HepG2 (cell line): ENCODE measurements around the gene ZNF48. TPM values are rescaled to one million over a fixed set of nuclear protein-coding genes. Genes with fewer than 3 reads are reported as not detected.

Source experiments
- AHR ChIP-seq: IDR thresholded peaks from 2 replicates; pipeline ENCODE4 v1.6.1; 2018; ENCODE audit warnings: missing genetic modification reagents, missing compliant biosample characterization
- ASH2L ChIP-seq: fragments of 300-600, 200-600 bp; sonication (generic); IDR thresholded peaks from 2 replicates; pipeline ENCODE4 v1.7.0; 2017; ENCODE audit warnings: low read depth, mild to moderate bottlenecking, moderate library complexity, mixed read lengths, low read length; ENCODE audit not compliant: insufficient read length
- CBX5 ChIP-seq: sonication (generic); formaldehyde crosslinking; IDR thresholded peaks from 2 replicates; pipeline ENCODE4 v1.4.0; 2020; ENCODE audit warnings: missing genetic modification reagents, borderline replicate concordance
- CHD4 ChIP-seq: fragments of 200-600 bp; sonication (generic); IDR thresholded peaks from 2 replicates; pipeline ENCODE4 v1.7.0; 2017; ENCODE audit warnings: mild to moderate bottlenecking, low read length, borderline replicate concordance
- ELF4 ChIP-seq: sonication (generic); formaldehyde crosslinking; IDR thresholded peaks from 2 replicates; pipeline ENCODE4 v1.5.0; 2020; ENCODE audit warnings: missing genetic modification reagents, mild to moderate bottlenecking, moderate library complexity, borderline replicate concordance
- HNRNPL ChIP-seq: fragments of 200-400 bp; formaldehyde crosslinking; IDR thresholded peaks from 2 replicates; pipeline ENCODE4 v1.6.1; 2017; ENCODE audit warnings: mild to moderate bottlenecking, low read depth, low read length
- IRF9 ChIP-seq: sonication (generic); formaldehyde crosslinking; IDR thresholded peaks from 2 replicates; pipeline ENCODE4 v1.8.0; 2022; ENCODE audit warnings: missing genetic modification reagents, mild to moderate bottlenecking, borderline replicate concordance
- KLF12 ChIP-seq: sonication (generic); formaldehyde crosslinking; IDR thresholded peaks from 2 replicates; pipeline ENCODE4 v1.4.0; 2020; ENCODE audit warnings: missing genetic modification reagents, borderline replicate concordance
- KLF13 ChIP-seq: sonication (generic); formaldehyde crosslinking; IDR thresholded peaks from 2 replicates; pipeline ENCODE4 v1.4.0; 2020; ENCODE audit warnings: mild to moderate bottlenecking, missing genetic modification reagents
- NFYB ChIP-seq: sonication (generic); formaldehyde crosslinking; IDR thresholded peaks from 2 replicates; pipeline ENCODE4 v1.4.0; 2020; ENCODE audit warnings: missing genetic modification reagents
- NR2F1 ChIP-seq, 2 experiments: fragments of 450-650 bp in 1 of 2; formaldehyde crosslinking in 1 of 2; IDR thresholded peaks; 2 replicates each; pipeline versions ENCODE4 v1.5.0 to v1.6.1; 2016 to 2020; ENCODE audit warnings: mild to moderate bottlenecking in 1 of 2, missing compliant biosample characterization in 1 of 2, missing genetic modification reagents in 1 of 2, moderate library complexity in 1 of 2
- RBAK ChIP-seq: sonication (generic); formaldehyde crosslinking; IDR thresholded peaks from 2 replicates; pipeline ENCODE4 v1.5.1; 2020; ENCODE audit warnings: mild to moderate bottlenecking, missing genetic modification reagents
- RBM39 ChIP-seq: fragments of 200-400 bp; formaldehyde crosslinking; IDR thresholded peaks from one replicate; pipeline ENCODE4 v1.6.1; 2018; ENCODE audit warnings: antibody characterized with exemption, mild to moderate bottlenecking, low read depth, low read length; ENCODE audit not compliant: poor library complexity, severe bottlenecking
- RFXANK ChIP-seq: IDR thresholded peaks from 2 replicates; pipeline ENCODE4 v1.6.1; 2016
- SOX13 ChIP-seq, 3 experiments: fragments of 450-650 bp in 1 of 3; sonication (generic) in 1 of 3; formaldehyde crosslinking in 1 of 3; IDR thresholded peaks in 2 of 3; conservative IDR thresholded peaks in 1 of 3; 2 replicates each; pipeline versions ENCODE4 v1.5.0 to v1.6.1; 2016 to 2020; ENCODE audit warnings: antibody characterized with exemption in 1 of 3, mild to moderate bottlenecking in 1 of 3, missing compliant biosample characterization in 1 of 3, missing genetic modification reagents in 1 of 3, moderate library complexity in 1 of 3
- SP4 ChIP-seq: sonication (generic); formaldehyde crosslinking; IDR thresholded peaks from 2 replicates; pipeline ENCODE4 v1.8.1; 2023; ENCODE audit warnings: mild to moderate bottlenecking, missing genetic modification reagents
- TGIF2 ChIP-seq: IDR thresholded peaks from 2 replicates; pipeline ENCODE4 v1.6.1; 2016; ENCODE audit warnings: control low read depth, missing compliant biosample characterization
- ZMAT5 ChIP-seq: sonication (generic); formaldehyde crosslinking; IDR thresholded peaks from 2 replicates; pipeline ENCODE4 v1.5.0; 2020; ENCODE audit warnings: mild to moderate bottlenecking, low read depth, missing genetic modification reagents, borderline replicate concordance
- ZNF24 ChIP-seq: fragments of 450-650 bp; IDR thresholded peaks from 2 replicates; pipeline ENCODE4 v1.6.1; 2017; ENCODE audit warnings: antibody characterized with exemption, mild to moderate bottlenecking
- ZNF432 ChIP-seq: sonication (generic); formaldehyde crosslinking; IDR thresholded peaks from 2 replicates; pipeline ENCODE4 v1.5.0; 2020; ENCODE audit warnings: missing genetic modification reagents, mild to moderate bottlenecking, borderline replicate concordance
- ZNF768 ChIP-seq: sonication (generic); formaldehyde crosslinking; IDR thresholded peaks from 2 replicates; pipeline ENCODE4 v1.4.0; 2020; ENCODE audit warnings: missing genetic modification reagents
- ZNF788 ChIP-seq: sonication (generic); formaldehyde crosslinking; IDR thresholded peaks from 2 replicates; pipeline ENCODE4 v1.5.0; 2020; ENCODE audit warnings: mild to moderate bottlenecking, missing genetic modification reagents, borderline replicate concordance
- polyA plus RNA-seq, 8 experiments: library from polyadenylated mRNA; depleted of rRNA in 3 of 8; stranded (reverse) in 7 of 8; unstranded in 1 of 8; fragments of >200 nt; fragmentation: Illumina TruSeq in 4 of 8; extraction: Trizol in 4 of 8; gene quantifications; 2 replicates each; pipeline versions ENCODE4 v1.2.1 to v1.2.3, GENCODE V29; 2011 to 2016; ENCODE audit warnings: low read depth in 4 of 8, missing spikeins in 1 of 8, mixed read lengths in 1 of 8; ENCODE audit not compliant: insufficient read depth in 1 of 8
- total RNA-seq, 5 experiments: library from RNA; depleted of rRNA; stranded (reverse); fragments of >200 nt; fragmentation: Illumina TruSeq; extraction: Trizol; gene quantifications; 2 replicates each; pipeline ENCODE4 v1.2.3, GENCODE V29; 2016; ENCODE audit warnings: low read depth in 1 of 5
- TF ChIP-seq, protein P1 (sequence below): sonication (generic); formaldehyde crosslinking; IDR thresholded peaks from 2 replicates; pipeline ENCODE4 v1.4.0; 2020; ENCODE audit warnings: missing genetic modification reagents
- TF ChIP-seq, protein P2 (sequence below): sonication (generic); formaldehyde crosslinking; IDR thresholded peaks from 2 replicates; pipeline ENCODE4 v1.5.0; 2020; ENCODE audit warnings: missing genetic modification reagents, mild to moderate bottlenecking, borderline replicate concordance

Gene ZNF48
- total and polyA plus RNA-seq, 2 of the 13 experiments (the other 11 are each of a cell fraction or from before 2014, with no cell fraction given), result 9.9 to 12.3 TPM

GRCh38 chr16:30378236-30379157 lies 16.7 kb upstream of the ZNF48 start (continued):
- TF ChIP-seq SP4 (CRISPR knock-in tag), result peak; percentile 97
- TF ChIP-seq NR2F1 (CRISPR knock-in tag; IDR thresholded peaks at IDR 0.05), result no peak
- TF ChIP-seq RBM39, result peak; percentile 38
- peak; percentile 82 for TF ChIP-seq ASH2L
- TF ChIP-seq, protein P1, sequence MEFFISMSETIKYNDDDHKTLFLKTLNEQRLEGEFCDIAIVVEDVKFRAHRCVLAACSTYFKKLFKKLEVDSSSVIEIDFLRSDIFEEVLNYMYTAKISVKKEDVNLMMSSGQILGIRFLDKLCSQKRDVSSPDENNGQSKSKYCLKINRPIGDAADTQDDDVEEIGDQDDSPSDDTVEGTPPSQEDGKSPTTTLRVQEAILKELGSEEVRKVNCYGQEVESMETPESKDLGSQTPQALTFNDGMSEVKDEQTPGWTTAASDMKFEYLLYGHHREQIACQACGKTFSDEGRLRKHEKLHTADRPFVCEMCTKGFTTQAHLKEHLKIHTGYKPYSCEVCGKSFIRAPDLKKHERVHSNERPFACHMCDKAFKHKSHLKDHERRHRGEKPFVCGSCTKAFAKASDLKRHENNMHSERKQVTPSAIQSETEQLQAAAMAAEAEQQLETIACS (CRISPR knock-in tag), result no peak; the same call in 1 of the 2 replicates
- no peak for TF ChIP-seq ZMAT5 (CRISPR knock-in tag)
- TF ChIP-seq TGIF2 (CRISPR knock-in tag), result peak; percentile 43
- peak; percentile 77 for TF ChIP-seq NFYB (CRISPR knock-in tag)
- TF ChIP-seq IRF9, result no peak; the same call in 1 of the 2 replicates
- peak; percentile 81 for TF ChIP-seq AHR (CRISPR knock-in tag)
- TF ChIP-seq SOX13 (IDR thresholded peaks at IDR 0.05), result 0 out of 2 replicates have a peak, but pooled peaks have one; percentile 34
- 0 out of 4 replicates have a peak, but pooled peaks of 1 of the 2 experiments have one; percentile 22 for TF ChIP-seq SOX13 (CRISPR knock-in tag; conservative IDR thresholded peaks at IDR 0.05 in 1 of 2, IDR thresholded peaks at IDR 0.05 in 1 of 2)
- no peak for TF ChIP-seq ZNF432 (CRISPR knock-in tag)
- TF ChIP-seq KLF12 (CRISPR knock-in tag), result peak; percentile 79; the same call in 1 of the 2 replicates
- peak; percentile 51; the same call in 1 of the 2 replicates for TF ChIP-seq ZNF768 (CRISPR knock-in tag)
- TF ChIP-seq KLF13, result peak; percentile 51; the same call in 1 of the 2 replicates
- peak; percentile 42; the same call in 1 of the 2 replicates for TF ChIP-seq CBX5 (CRISPR knock-in tag)
- TF ChIP-seq CHD4, result no peak; the same call in 1 of the 2 replicates
- no peak for TF ChIP-seq ZNF24
- TF ChIP-seq HNRNPL, result 0 out of 2 replicates have a peak, but pooled peaks have one; percentile 44
- 0 out of 2 replicates have a peak, but pooled peaks have one; percentile 17 for TF ChIP-seq RFXANK (CRISPR knock-in tag)
- TF ChIP-seq, protein P2, sequence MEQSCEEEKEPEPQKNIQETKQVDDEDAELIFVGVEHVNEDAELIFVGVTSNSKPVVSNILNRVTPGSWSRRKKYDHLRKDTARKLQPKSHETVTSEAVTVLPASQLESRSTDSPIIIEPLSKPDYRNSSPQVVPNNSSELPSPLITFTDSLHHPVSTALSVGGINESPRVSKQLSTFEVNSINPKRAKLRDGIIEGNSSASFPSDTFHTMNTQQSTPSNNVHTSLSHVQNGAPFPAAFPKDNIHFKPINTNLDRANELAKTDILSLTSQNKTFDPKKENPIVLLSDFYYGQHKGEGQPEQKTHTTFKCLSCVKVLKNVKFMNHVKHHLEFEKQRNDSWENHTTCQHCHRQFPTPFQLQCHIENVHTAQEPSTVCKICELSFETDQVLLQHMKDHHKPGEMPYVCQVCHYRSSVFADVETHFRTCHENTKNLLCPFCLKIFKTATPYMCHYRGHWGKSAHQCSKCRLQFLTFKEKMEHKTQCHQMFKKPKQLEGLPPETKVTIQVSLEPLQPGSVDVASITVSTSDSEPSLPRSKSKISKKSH (CRISPR knock-in tag), result peak; percentile 33; the same call in 1 of the 2 replicates
- peak; percentile 12 for TF ChIP-seq ZNF788 (CRISPR knock-in tag)
- peak; percentile 18; the same call in 1 of the 2 replicates for TF ChIP-seq ELF4
- peak; percentile 65; the same call in 1 of the 2 replicates for TF ChIP-seq RBAK (CRISPR knock-in tag)
